ENCODE data around the gene INKA1.

Gene INKA1

DNA sequence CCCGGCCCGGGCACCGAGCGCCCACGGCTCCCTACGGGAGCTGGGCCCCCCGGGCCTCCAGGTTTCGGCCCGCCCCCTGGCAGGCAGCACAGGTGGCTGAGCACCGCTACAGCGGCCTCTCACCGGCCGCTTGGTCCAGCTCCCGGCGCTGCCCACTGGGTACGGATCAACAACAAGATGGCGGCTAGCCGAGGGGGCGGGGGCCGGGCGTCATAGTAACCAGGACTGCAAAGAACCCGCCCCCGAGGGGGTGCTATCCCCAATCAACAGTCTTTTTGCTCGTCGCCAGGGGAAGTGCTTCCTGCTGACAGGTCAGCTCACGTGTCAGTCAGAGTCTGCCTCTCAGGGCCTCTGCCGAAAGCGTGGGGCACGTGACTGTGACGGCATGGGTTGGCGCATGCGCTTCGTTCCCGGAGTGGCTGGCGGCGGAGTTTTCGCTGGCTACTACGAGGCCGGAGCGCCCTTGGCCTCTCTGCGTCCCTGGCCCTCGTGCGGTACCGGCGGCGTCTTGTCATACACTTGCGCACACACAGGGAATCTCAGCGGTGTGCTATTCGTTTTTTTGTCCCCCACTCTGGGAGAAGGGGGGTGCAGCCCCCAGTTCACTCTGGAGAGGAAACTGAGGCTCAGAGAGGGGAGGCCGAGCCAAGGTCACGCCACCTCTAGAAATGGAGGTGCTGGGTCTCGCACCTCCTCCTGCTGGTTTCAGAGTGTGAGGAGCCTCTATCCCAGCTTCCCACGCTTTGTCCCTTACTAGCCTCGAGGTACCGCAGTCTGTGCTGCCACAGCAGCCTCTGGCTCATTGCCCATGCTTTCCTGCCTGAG is 16.5 kb upstream of the INKA1 start, which contains the start of gene IP6K1:
TSS of gene IP6K1 (minus strand) at position 186 of the 825 bp plus-strand sequence. CDS start 38,502 bp downstream, outside the sequence.
- Histone ChIP-seq H3K27ac (ENCODE audit: low read depth, low read length) (peak within 1 kb of the TSS; percentile 94), H3K4me1 (ENCODE audit: control insufficient read depth in 5 of 5, insufficient read depth in 5 of 5, low read length in 5 of 5) (peaks cover 0 to 32% (median 23%) of the 10 kb centered on the region in 5 donors), H3K9ac (ENCODE audit: low read length in 5 of 5) (peak within 1 kb of the TSS; percentile 83 to 95 (median 89)), H3K27me3 (ENCODE audit: control insufficient read depth in 5 of 5, insufficient read depth in 4 of 5, low read length in 5 of 5) (no peaks in the 10 kb centered on the region), H3K4me3 (ENCODE audit: low read depth in 1 of 5, low read length in 5 of 5) (peak within 1 kb of the TSS; percentile 86 to 97 (median 92)), H3K9me3 (ENCODE audit: control insufficient read depth in 5 of 5, low read length in 5 of 5) (no peaks in the 10 kb centered on the region), H3K36me3 (ENCODE audit: control insufficient read depth in 5 of 5, insufficient read depth in 5 of 5, low read length in 5 of 5) (peaks cover under 1 to 3% (median 1%) of the 10 kb centered on the region in 5 donors)

DNA sequence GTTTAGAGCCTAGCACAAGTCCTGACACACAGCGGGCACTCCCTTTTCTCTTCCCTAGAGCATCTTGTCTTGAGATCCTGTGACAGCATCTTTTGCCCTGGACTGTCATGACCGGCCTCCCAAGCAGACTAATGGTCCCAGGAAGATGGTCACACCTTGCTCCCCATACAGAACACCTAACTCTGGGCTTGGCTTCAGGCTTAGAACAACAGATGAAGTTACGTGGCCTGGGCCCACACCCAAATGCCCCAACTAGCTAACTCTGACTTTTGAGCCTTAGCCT is 15.9 kb upstream of the INKA1 start:
- H3K9ac ChIP-seq (ENCODE audit: low read length in 5 of 5), result peak overlapping the region in 4 of 5 donors; percentile 83 to 87 (median 83)
- H3K4me3 ChIP-seq (ENCODE audit: low read depth in 1 of 5, low read length in 5 of 5), result peak overlapping the region; percentile 18 to 94 (median 76)
- no peaks in the 10 kb centered on the region for H3K27me3 ChIP-seq (ENCODE audit: control insufficient read depth in 5 of 5, insufficient read depth in 4 of 5, low read length in 5 of 5)
- H3K27ac ChIP-seq (ENCODE audit: low read depth, low read length), result peak overlapping the region; percentile 94
- H3K9me3 ChIP-seq (ENCODE audit: control insufficient read depth in 5 of 5, low read length in 5 of 5), result no peaks in the 10 kb centered on the region
- H3K4me1 ChIP-seq (ENCODE audit: control insufficient read depth in 5 of 5, insufficient read depth in 5 of 5, low read length in 5 of 5), result peaks cover 0 to 31% (median 23%) of the 10 kb centered on the region in 5 donors
- H3K36me3 ChIP-seq (ENCODE audit: control insufficient read depth in 5 of 5, insufficient read depth in 5 of 5, low read length in 5 of 5), result peaks cover 0 to 2% (median 0%) of the 10 kb centered on the region in 5 donors

DNA sequence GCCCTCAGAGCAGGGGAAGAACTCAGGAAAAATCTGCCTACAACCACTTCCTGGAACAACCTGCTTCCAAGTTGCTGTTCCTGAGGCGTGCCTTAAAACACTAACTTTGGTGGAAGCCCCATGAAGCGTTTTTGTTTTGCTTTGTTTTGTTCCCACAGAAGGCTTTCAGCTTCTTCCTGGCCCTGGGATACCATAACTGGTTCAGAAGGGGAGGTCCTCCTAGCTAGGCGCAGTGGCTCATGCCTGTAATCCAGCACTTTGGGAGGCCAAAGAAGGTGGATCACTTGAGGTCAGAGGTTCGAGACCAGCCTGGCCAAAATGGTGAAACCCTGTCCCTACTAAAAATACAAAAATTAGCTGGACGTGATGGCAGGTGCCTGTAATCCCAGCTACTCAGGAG is 15.5 kb upstream of the INKA1 start:
- Histone ChIP-seq H3K27me3 (ENCODE audit: control insufficient read depth in 5 of 5, insufficient read depth in 4 of 5, low read length in 5 of 5) (no peaks in the 10 kb centered on the region), H3K9ac (ENCODE audit: low read length in 5 of 5) (no peak overlapping the region), H3K4me3 (ENCODE audit: low read depth in 1 of 5, low read length in 5 of 5) (no peak overlapping the region), H3K4me1 (ENCODE audit: control insufficient read depth in 5 of 5, insufficient read depth in 5 of 5, low read length in 5 of 5) (peaks cover 0 to 31% (median 23%) of the 10 kb centered on the region in 5 donors), H3K36me3 (ENCODE audit: control insufficient read depth in 5 of 5, insufficient read depth in 5 of 5, low read length in 5 of 5) (peaks cover 0 to 2% (median 0%) of the 10 kb centered on the region in 5 donors), H3K27ac (ENCODE audit: low read depth, low read length) (peak overlapping the region; percentile 94), H3K9me3 (ENCODE audit: control insufficient read depth in 5 of 5, low read length in 5 of 5) (no peaks in the 10 kb centered on the region)

DNA sequence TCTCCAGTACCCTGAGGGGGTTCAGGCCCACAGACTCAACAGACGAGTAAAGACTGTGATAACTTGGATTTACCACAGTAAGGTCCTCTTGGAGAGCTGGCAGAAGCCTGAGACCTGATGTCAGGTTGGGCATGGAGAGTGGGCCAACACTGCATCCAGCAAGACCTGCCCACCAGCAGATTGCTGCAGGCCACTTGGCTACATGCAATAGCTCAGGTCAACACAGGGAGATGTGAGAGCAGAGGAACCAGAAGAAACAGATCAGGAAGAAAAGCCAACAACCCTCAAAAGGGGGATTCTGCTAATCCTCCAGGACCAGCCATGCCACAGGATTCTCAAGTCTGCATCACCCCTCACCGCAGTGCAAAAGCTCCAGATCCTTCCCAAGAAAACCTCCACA is 15.0 kb upstream of the INKA1 start:
- no peak overlapping the region for H3K9ac ChIP-seq (ENCODE audit: low read length in 5 of 5)
- no peaks in the 10 kb centered on the region for H3K9me3 ChIP-seq (ENCODE audit: control insufficient read depth in 5 of 5, low read length in 5 of 5)
- peaks cover 0 to under 1% (median 0%) of the 10 kb centered on the region in 5 donors for H3K36me3 ChIP-seq (ENCODE audit: control insufficient read depth in 5 of 5, insufficient read depth in 5 of 5, low read length in 5 of 5)
- no peaks in the 10 kb centered on the region for H3K27me3 ChIP-seq (ENCODE audit: control insufficient read depth in 5 of 5, insufficient read depth in 4 of 5, low read length in 5 of 5)
- H3K4me3 ChIP-seq (ENCODE audit: low read depth in 1 of 5, low read length in 5 of 5), result no peak overlapping the region
- no peak overlapping the region for H3K27ac ChIP-seq (ENCODE audit: low read depth, low read length)
- peaks cover 0 to 31% (median 23%) of the 10 kb centered on the region in 5 donors for H3K4me1 ChIP-seq (ENCODE audit: control insufficient read depth in 5 of 5, insufficient read depth in 5 of 5, low read length in 5 of 5)

DNA sequence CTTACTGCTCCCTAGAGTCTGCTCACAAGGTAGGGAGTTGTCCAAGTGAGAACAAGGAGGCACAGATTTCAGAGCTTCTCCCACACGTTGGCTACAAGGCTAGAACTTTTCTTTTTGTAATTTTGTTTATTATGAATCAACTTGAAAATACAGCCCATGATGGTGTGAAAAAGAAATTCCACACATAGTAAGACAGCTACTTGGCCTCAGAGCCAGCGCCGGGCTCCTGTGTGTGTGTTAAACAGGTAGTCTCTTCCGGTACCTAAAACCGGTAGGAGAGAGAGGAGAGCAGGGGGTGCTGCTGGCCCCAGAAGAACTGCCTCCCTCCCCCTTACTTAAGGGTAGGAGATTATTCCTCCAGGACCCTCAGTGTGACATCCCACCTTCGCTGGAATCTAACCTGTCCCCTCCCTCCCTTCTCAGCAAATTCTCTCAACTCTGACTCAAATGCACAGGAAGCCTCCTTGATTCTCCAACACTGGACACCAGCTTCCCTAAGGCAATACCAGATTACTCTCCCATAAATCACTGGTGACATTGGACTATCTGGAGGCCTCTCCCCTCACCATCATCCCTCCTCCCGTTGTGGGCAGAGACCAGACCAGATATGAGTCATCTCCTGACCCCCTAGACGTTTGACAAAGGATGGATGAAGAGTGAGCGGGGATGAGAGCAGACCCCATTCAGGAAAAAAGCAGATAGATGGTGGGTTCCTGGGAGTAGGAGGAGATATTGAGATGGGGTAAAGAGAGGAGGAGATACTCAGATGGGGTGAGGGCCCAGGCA is 12.2 kb upstream of the INKA1 start:
- no peak overlapping the region for H3K9ac ChIP-seq (ENCODE audit: low read length in 5 of 5)
- H3K4me3 ChIP-seq (ENCODE audit: low read depth in 1 of 5, low read length in 5 of 5), result no peak overlapping the region

DNA sequence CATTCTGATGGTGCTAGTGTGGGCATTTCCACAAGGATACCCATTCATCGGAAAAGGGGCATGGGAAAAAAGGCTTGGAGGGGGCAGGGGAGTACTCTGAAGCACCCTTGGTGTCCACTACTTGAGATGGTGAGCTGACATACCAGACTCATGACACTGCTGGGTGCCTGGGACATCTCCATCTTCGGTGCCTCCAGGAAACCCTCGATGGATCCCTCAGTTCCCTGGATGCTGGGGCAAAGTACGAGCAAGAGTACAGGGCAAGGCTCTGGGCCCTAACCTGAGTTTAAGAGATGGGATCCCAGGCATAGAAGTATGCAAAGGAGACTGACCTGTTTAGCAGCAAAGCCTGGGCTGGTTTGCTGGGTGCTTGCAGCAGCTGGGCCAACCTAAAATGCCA is 11.5 kb upstream of the INKA1 start:
- no peaks in the 10 kb centered on the region for H3K27me3 ChIP-seq (ENCODE audit: control insufficient read depth in 5 of 5, insufficient read depth in 4 of 5, low read length in 5 of 5)
- no peaks in the 10 kb centered on the region for H3K36me3 ChIP-seq (ENCODE audit: control insufficient read depth in 5 of 5, insufficient read depth in 5 of 5, low read length in 5 of 5)
- H3K4me3 ChIP-seq (ENCODE audit: low read depth in 1 of 5, low read length in 5 of 5), result no peak overlapping the region
- no peaks in the 10 kb centered on the region for H3K9me3 ChIP-seq (ENCODE audit: control insufficient read depth in 5 of 5, low read length in 5 of 5)
- H3K4me1 ChIP-seq (ENCODE audit: control insufficient read depth in 5 of 5, insufficient read depth in 5 of 5, low read length in 5 of 5), result peaks cover 0 to 9% (median 7%) of the 10 kb centered on the region in 5 donors
- no peak overlapping the region for H3K9ac ChIP-seq (ENCODE audit: low read length in 5 of 5)
- H3K27ac ChIP-seq (ENCODE audit: low read depth, low read length), result no peak overlapping the region

More for the DNA sequence above, 12.2 kb upstream of the INKA1 start:
- H3K9me3 ChIP-seq (ENCODE audit: control insufficient read depth in 5 of 5, low read length in 5 of 5), result no peaks in the 10 kb centered on the region
- peaks cover 0 to 12% (median 8%) of the 10 kb centered on the region in 5 donors for H3K4me1 ChIP-seq (ENCODE audit: control insufficient read depth in 5 of 5, insufficient read depth in 5 of 5, low read length in 5 of 5)
- H3K27me3 ChIP-seq (ENCODE audit: control insufficient read depth in 5 of 5, insufficient read depth in 4 of 5, low read length in 5 of 5), result no peaks in the 10 kb centered on the region
- H3K27ac ChIP-seq (ENCODE audit: low read depth, low read length), result no peak overlapping the region
- no peaks in the 10 kb centered on the region for H3K36me3 ChIP-seq (ENCODE audit: control insufficient read depth in 5 of 5, insufficient read depth in 5 of 5, low read length in 5 of 5)

DNA sequence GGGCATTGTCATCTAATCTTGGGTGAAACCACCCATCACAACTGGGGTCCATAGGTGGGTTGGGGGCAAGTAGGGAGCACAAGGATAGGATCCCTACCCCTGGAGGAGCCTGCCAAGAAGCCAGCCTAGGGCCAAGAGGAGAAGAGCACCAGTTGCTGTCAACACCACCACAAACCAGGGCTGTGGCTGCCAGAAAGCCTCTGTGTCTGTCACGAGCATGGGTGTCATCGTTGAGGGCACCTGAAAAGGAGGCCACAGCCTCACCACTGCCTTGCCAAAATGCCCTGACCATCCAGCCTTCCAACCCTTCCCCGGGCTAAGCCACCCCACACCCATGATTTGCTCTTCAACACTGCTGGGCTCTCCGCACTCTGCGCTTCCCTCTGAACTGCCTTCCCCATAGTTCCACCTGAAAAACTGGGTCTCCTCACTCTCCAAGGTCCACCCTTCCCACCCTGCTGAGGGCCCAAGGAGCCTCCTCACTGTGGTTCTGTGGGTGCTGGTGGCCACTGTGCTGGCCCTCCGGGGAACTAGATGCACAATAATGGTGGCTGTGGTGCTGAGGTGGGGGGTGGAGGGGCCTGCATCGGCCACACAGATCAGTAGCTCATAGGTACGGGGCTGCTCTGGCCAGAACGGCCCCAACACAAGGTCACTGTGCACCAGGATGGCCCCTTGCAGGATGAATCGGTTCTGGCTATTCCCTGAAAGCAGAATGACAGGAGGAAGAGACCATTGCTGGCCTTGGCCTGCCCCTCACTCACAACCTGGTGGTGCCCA is 10.5 kb upstream of the INKA1 start:
- Histone ChIP-seq H3K27ac (ENCODE audit: low read depth, low read length) (no peak overlapping the region), H3K36me3 (ENCODE audit: control insufficient read depth in 5 of 5, insufficient read depth in 5 of 5, low read length in 5 of 5) (no peaks in the 10 kb centered on the region), H3K4me1 (ENCODE audit: control insufficient read depth in 5 of 5, insufficient read depth in 5 of 5, low read length in 5 of 5) (peaks cover 0 to under 1% (median 0%) of the 10 kb centered on the region in 5 donors), H3K9me3 (ENCODE audit: control insufficient read depth in 5 of 5, low read length in 5 of 5) (no peaks in the 10 kb centered on the region), H3K9ac (ENCODE audit: low read length in 5 of 5) (no peak overlapping the region), H3K4me3 (ENCODE audit: low read depth in 1 of 5, low read length in 5 of 5) (no peak overlapping the region), H3K27me3 (ENCODE audit: control insufficient read depth in 5 of 5, insufficient read depth in 4 of 5, low read length in 5 of 5) (no peaks in the 10 kb centered on the region)

DNA sequence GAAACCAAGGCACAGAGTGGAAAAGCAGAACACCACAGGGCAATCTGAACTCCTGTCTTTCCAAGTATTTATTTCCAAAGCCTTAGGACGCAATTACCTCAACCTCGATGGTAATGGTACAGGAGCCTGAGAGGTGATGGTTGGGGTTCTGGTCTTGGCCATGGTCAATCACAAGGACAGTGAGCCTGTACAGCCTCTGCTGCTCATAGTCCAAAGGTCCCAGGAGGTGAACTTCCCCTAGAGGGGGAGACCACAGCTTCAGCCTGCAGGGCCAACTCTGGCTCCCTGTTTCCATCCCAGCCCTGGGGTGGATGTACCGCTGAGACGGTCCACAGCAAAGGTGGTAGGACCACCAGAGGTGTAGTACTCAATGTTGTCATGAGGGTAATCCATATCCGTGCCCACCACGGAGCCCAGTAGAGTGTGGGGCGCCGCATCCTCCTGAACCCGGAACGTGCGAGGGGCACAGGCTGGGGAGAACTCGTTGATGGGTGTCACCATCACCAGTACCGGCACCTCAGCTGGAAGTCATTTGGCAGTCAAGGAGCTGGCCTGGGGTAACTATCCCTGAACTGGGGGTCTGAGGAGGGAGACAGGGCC is 9.5 kb upstream of the INKA1 start:
- Histone ChIP-seq H3K4me3 (ENCODE audit: low read depth in 1 of 5, low read length in 5 of 5) (no peak overlapping the region), H3K36me3 (ENCODE audit: control insufficient read depth in 5 of 5, insufficient read depth in 5 of 5, low read length in 5 of 5) (no peaks in the 10 kb centered on the region)

DNA sequence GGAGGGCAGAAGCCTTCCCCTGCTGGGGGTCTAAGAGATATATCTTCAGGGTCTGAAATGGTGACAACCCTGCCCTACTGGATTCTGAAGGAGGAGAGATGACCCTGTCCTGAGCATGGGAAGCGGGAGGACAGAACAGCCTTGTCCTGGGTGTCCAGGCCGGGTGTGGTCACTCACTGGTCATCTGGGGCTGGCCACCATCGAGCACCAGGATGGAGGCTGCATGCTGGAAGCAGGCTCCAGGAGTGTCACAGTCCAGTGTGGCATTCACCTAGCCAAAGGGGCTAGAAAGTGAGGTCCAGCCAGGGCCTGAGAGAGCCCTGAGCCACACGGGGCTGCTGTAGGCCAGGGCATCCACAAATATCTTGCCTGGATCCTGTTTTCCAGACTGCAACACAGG is 8.6 kb upstream of the INKA1 start:
- Histone ChIP-seq H3K4me3 (ENCODE audit: low read depth in 1 of 5, low read length in 5 of 5) (no peak overlapping the region), H3K9me3 (ENCODE audit: control insufficient read depth in 5 of 5, low read length in 5 of 5) (no peaks in the 10 kb centered on the region), H3K36me3 (ENCODE audit: control insufficient read depth in 5 of 5, insufficient read depth in 5 of 5, low read length in 5 of 5) (no peaks in the 10 kb centered on the region), H3K27me3 (ENCODE audit: control insufficient read depth in 5 of 5, insufficient read depth in 4 of 5, low read length in 5 of 5) (no peaks in the 10 kb centered on the region), H3K4me1 (ENCODE audit: control insufficient read depth in 5 of 5, insufficient read depth in 5 of 5, low read length in 5 of 5) (peaks cover 0 to 2% (median 0%) of the 10 kb centered on the region in 5 donors), H3K27ac (ENCODE audit: low read depth, low read length) (no peak overlapping the region), H3K9ac (ENCODE audit: low read length in 5 of 5) (no peak overlapping the region)

More for the DNA sequence above, 9.5 kb upstream of the INKA1 start:
- no peaks in the 10 kb centered on the region for H3K9me3 ChIP-seq (ENCODE audit: control insufficient read depth in 5 of 5, low read length in 5 of 5)
- H3K9ac ChIP-seq (ENCODE audit: low read length in 5 of 5), result no peak overlapping the region
- H3K27me3 ChIP-seq (ENCODE audit: control insufficient read depth in 5 of 5, insufficient read depth in 4 of 5, low read length in 5 of 5), result no peaks in the 10 kb centered on the region
- no peak overlapping the region for H3K27ac ChIP-seq (ENCODE audit: low read depth, low read length)
- H3K4me1 ChIP-seq (ENCODE audit: control insufficient read depth in 5 of 5, insufficient read depth in 5 of 5, low read length in 5 of 5), result no peaks in the 10 kb centered on the region

Measured in subcutaneous abdominal adipose tissue (tissue), 5 donors.